Ovary (tissue), 9 donors: ENCODE data around the gene TMEM269. TPM values are rescaled to one million over a fixed set of nuclear protein-coding genes. Genes with fewer than 3 reads are reported as not detected.

Experiments used
- DNase-seq, 5 donors: peaks; one replicate each; pipeline ENCODE4 v3.0.0-alpha.2; 2019 to 2020
- H3K27ac ChIP-seq, 2 donors: fragments of 200-600 bp; one replicate each; pipeline versions ENCODE4 v1.5.1 to v1.8.0; 2019 to 2022
- H3K27me3 ChIP-seq: fragments of 200-600 bp; one replicate; pipeline ENCODE4 v1.8.0; 2022
- H3K36me3 ChIP-seq: fragments of 200-600 bp; sonication (generic); one replicate; pipeline ENCODE4 v1.5.1; 2019
- H3K4me1 ChIP-seq: one replicate; pipeline ENCODE4 v1.8.1; 2013; ENCODE audit warnings: mild to moderate bottlenecking, moderate library complexity; ENCODE audit not compliant: insufficient read depth
- H3K4me3 ChIP-seq: fragments of 200-600 bp; sonication (generic); one replicate; pipeline ENCODE4 v1.5.1; 2017
- H3K9me3 ChIP-seq, 2 donors: fragments of 200-600 bp in 1 of 2; sonication (generic) in 1 of 2; one replicate each; pipeline versions ENCODE4 v1.5.1 to v1.8.1; 2013 to 2019; ENCODE audit warnings: mild to moderate bottlenecking in 1 of 2, moderate library complexity in 1 of 2
- CTCF ChIP-seq, 3 donors: fragments of 450-650 bp in 2 of 3; fragments of 200-600 bp in 1 of 3; IDR thresholded peaks; one replicate each; pipeline versions ENCODE4 v1.5.1 to v1.8.0; 2016 to 2022; ENCODE audit warnings: antibody characterized with exemption in 3 of 3, mild to moderate bottlenecking in 1 of 3
- EP300 ChIP-seq: sonication (generic); formaldehyde crosslinking; IDR thresholded peaks from one replicate; pipeline ENCODE4 v1.6.1; 2017; ENCODE audit warnings: antibody characterized with exemption
- POLR2A ChIP-seq: fragments of 450-650 bp; IDR thresholded peaks from one replicate; pipeline ENCODE4 v1.6.1; 2017; ENCODE audit warnings: antibody characterized with exemption, mild to moderate bottlenecking, moderate library complexity
- WGBS, 3 donors: extraction: QIAGEN DNeasy Blood & Tissue Kit in 1 of 3; methylation state at CpG; one replicate each; pipeline versions ENCODE4 v1.1.5 to v1.1.7; 2013 to 2017; 5-methylcytosine and 5-hydroxymethylcytosine counted together
- intact Hi-C, 4 donors: fragments of 100-400 bp; cut with DNase I; formaldehyde crosslinking; loops; one replicate each; pipeline versions ENCODE4 v1.11.0 to v1.15.1; 2022 to 2023
- polyA plus RNA-seq, 2 donors: library from polyadenylated mRNA; stranded (reverse); fragments of 200-250 nt in 1 of 2; fragments of 350-450 nt in 1 of 2; fragmentation: Illumina TruSeq in 1 of 2; extraction: RNeasy Lipid Tissue Mini Kit (QIAGEN cat#74804) in 1 of 2; gene quantifications; one replicate each; pipeline ENCODE4 v1.2.3, GENCODE V29; 2013 to 2014
- total RNA-seq, 7 donors: library from RNA; depleted of rRNA in 2 of 7; stranded (reverse); fragments of >200 nt in 2 of 7; fragmentation: NEBNext Ultra II Directional in 3 of 7; extraction: Animal tissue kit (Norgen Biotek cat#: 25700) in 3 of 7; gene quantifications; one replicate each; pipeline versions ENCODE4 v1.1.0 to v1.2.4, GENCODE V29; 2016 to 2023
- donor health status: DM: no; HTN: no; CAD: no; lungs with moderate emphysema.
- donor health status: DM: no; HTN: no; CAD: no.
- donor health status: Bipolar disorder and iron deficiency.
- donor health status: DM: yes; HTN: yes; CAD: no.
- donor health status: DM: no; HTN: no; CAD: no.
- donor health status: DM: yes; HTN: yes; CAD: no.

Gene TMEM269
- total and polyA plus RNA-seq, 9 donors = 0.07 to 0.62 (median 0.31) TPM; not detected in 3

GRCh38 chr1:42739753-42740700 lies 44.8 kb upstream of the TMEM269 start, which contains the start of gene CLDN19:
Gene CLDN19 (minus strand): TSS chr1:42740236. CDS start chr1:42740063, 173 bp downstream.
- H3K27me3 ChIP-seq = no peaks in the 10 kb centered on the region
- intact Hi-C loops = no loop called here
- H3K27ac ChIP-seq = no peak within 1 kb of the TSS
- H3K36me3 ChIP-seq = no peaks in the 10 kb centered on the region
- no peaks in the 10 kb centered on the region for H3K9me3 ChIP-seq
- TF ChIP-seq EP300 = no peak
- DNase-seq = no peak
- no peaks in the 10 kb centered on the region for H3K4me1 ChIP-seq
- 62 to 64% (median 63%) methylated on average over 27 of the region's 27 CpGs for WGBS, 3 donors
- no peak within 1 kb of the TSS for H3K4me3 ChIP-seq

- TF ChIP-seq EP300 = no peak
- no peak for TF ChIP-seq POLR2A
- no peak for TF ChIP-seq CTCF (IDR thresholded peaks at IDR 0.05)
- WGBS, 3 donors = 75 to 81% (median 79%) methylated on average over 18 to 19 of the region's 19 CpGs
- no peak for DNase-seq
- Histone ChIP-seq H3K27me3 (no peaks in the 10 kb centered on the region), H3K36me3 (no peaks in the 10 kb centered on the region), H3K9me3 (no peaks in the 10 kb centered on the region), H3K4me1 (no peaks in the 10 kb centered on the region), H3K4me3 (no peak overlapping the region), H3K27ac (no peak overlapping the region)
- intact Hi-C loops = no loop called here
Measured at GRCh38 chr1:42740851-42741580, 43.8 kb upstream of the TMEM269 start.

GRCh38 chr1:42741706-42742105 lies 43.1 kb upstream of the TMEM269 start:
- WGBS, 3 donors = 74 to 89% (median 86%) methylated on average over 4 of the region's 4 CpGs
- Histone ChIP-seq H3K4me1 (no peaks in the 10 kb centered on the region), H3K4me3 (no peak overlapping the region), H3K9me3 (no peaks in the 10 kb centered on the region), H3K27me3 (no peaks in the 10 kb centered on the region), H3K27ac (no peak overlapping the region), H3K36me3 (no peaks in the 10 kb centered on the region)
- intact Hi-C loops = no loop called here
- no peak for DNase-seq
- no peak for TF ChIP-seq POLR2A
- TF ChIP-seq EP300 = no peak
- no peak for TF ChIP-seq CTCF (IDR thresholded peaks at IDR 0.05)

GRCh38 chr1:42742141-42742540 lies 42.6 kb upstream of the TMEM269 start:
- no peaks in the 10 kb centered on the region for H3K4me1 ChIP-seq
- DNase-seq = no peak
- no peaks in the 10 kb centered on the region for H3K27me3 ChIP-seq
- H3K27ac ChIP-seq = no peak overlapping the region
- WGBS, 3 donors = 90 to 93% (median 91%) methylated on average over 8 of the region's 8 CpGs
- no peaks in the 10 kb centered on the region for H3K36me3 ChIP-seq
- no peak overlapping the region for H3K4me3 ChIP-seq
- TF ChIP-seq POLR2A (no peak), EP300 (no peak), CTCF (IDR thresholded peaks at IDR 0.05) (no peak)
- intact Hi-C loops = no loop called here
- no peaks in the 10 kb centered on the region for H3K9me3 ChIP-seq
